Hematopoietic multipotent progenitor cell treated with erythropoietin and hydrocortisone succinate and interleukin-3 and kit ligand, for 4 days (in vitro differentiated cells): ENCODE measurements around the gene PDE11A.

Experiments
- DNase-seq: peaks from one replicate; pipeline ENCODE4 v3.0.0-alpha.2; 2015

PDE11A gene

DNA sequence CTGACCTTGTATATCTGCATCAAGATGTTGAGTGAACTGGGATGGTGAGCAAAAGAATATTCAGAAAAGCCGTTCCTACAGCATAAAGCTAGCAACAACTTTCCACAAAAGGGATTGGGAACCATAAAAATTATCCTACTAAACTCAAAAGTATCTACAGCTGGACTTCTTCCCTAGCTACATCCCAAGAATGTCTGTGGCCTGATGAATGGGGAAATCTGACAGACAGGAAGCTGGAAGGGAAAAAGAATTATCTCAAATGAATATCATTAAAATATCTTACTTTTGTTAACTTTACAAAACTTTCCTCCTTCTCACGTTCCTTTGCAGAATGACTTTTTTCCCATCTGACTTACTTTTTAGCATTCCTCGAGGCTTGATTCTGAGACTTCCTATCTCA is 150.9 kb downstream of the PDE11A start:
- no peak for DNase-seq

- DNase-seq, result no peak
Measured at GRCh38 chr2:177917169-177917568, 155.4 kb downstream of the PDE11A start.

- no peak for DNase-seq
Measured at GRCh38 chr2:177916342-177916741, 156.2 kb downstream of the PDE11A start.

DNA sequence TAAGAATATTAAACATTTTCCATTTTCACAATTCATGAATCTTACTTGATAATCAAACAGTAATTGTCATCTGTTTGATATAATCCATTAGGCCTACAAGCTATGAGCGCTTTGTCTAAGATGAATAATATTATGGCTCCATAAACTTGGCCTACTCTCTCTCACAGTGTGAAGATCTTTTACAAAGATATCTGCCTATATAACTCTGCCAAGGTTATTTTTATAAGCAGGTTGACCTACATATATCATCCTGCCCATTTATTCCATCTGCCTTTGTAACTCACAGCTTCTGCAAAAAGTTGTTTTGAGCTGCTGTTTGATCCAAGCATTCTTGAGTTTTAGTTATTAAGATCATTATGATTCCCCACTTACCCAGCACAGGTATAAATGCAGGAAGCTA is 158.3 kb downstream of the PDE11A start:
- no peak for DNase-seq

- DNase-seq, result peak; percentile 47
Measured at GRCh38 chr2:177909962-177910361, 162.6 kb downstream of the PDE11A start.

DNA sequence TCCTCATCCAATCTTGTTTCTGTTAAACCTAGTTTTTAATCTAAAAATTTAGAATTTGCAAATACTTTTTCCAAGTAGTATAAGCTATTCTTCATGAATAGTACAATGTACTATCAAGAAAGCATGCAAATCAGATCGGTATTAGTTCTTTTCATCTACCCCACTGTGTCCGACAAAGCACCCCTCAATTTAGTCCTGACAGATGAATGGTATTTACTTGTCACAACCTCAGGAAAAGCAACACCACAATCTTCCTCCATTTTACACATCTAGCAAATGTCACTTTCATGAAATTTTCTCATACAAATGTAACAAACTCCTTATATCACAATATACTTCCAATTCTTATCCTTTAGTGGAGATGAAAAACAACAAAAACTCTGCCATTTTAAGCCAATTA is 163.8 kb downstream of the PDE11A start:
- DNase-seq, result no peak

DNA sequence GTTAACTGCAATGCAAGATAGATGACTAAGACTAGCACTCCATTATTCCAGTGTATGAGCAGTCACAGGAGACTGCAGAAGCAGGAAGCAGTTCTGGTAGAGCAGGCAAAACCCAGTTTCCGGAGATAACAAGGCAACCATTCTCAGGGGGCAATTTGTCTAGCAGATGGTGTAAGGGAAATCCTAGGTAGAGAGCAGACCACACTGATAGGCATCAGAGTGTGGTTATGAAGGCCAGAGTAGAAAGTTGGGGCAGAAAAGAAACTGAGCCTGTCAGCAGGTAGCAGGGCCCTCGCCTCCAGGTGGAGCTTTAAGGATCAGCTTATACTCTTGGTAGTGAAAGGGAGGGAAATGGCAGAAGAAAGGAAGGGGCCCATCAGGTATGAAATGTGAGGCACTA is 164.4 kb downstream of the PDE11A start:
- peak; percentile 83 for DNase-seq

- peak; percentile 84 for DNase-seq
Measured at GRCh38 chr2:177906041-177906718, 166.4 kb downstream of the PDE11A start.

GRCh38 chr2:177905640-177906039 is 166.9 kb downstream of the PDE11A start:
- DNase-seq, result no peak

GRCh38 chr2:177902395-177903163 is 170.0 kb downstream of the PDE11A start:
- no peak for DNase-seq

GRCh38 chr2:177900082-177900481 is 172.5 kb downstream of the PDE11A start:
- DNase-seq, result no peak

- DNase-seq, result no peak
Measured at GRCh38 chr2:177897278-177897677, 175.3 kb downstream of the PDE11A start.

GRCh38 chr2:177896587-177896986 is 176.0 kb downstream of the PDE11A start:
- no peak for DNase-seq

GRCh38 chr2:177894546-177894945 is 178.0 kb downstream of the PDE11A start:
- DNase-seq, result no peak

- DNase-seq, result peak; percentile 62
Measured at GRCh38 chr2:177893880-177894279, 178.7 kb downstream of the PDE11A start.

- DNase-seq, result no peak
Measured at GRCh38 chr2:177891533-177891932, 181.0 kb downstream of the PDE11A start.

DNA sequence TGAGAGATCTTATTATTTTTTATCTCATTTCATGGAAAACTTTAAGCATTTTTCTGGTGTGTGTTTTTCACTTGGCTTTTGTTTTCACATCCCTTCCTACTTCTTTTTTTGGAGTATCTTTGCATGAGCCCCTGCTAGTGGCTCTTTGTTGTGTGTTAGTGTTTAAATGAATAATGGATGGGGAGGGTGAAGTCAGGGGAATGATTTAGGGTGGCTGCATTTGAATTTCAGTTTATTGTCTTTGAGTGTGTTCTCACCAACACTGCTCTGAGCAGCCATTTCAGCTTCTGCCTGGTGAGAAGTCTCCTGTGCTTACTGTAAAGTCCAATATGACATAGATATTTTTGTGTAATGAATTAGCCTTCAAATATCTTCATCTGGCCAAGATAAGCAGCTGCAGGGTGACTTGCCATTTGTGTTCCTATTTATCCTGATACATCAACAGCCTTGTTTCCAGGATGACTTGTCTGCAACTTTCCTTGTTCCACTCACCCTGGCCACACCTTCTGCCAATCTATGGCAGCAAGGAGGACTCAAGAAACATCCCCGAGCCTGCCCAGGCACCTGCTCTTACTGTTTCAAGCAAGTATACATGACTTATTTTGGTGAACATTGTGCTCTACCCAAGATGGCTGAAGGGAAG is 182.6 kb downstream of the PDE11A start:
- DNase-seq, result no peak

DNA sequence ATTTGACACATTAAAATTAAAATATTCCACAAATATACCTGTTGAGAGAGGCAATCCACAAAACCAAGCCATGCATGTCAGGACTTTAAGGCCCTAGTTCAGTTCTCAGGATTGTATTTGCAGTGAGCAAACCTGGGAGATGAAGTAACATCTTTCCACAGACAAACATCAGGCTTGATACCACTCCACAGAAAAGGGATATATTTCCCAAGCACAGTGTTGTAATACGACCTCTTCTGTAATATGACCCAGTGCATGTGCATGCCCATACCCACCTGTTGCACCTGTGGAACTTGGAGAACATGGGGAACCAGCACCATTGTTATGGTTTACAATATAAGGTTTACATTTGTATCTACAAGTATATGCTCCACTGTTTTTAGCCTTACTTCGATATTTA is 184.0 kb downstream of the PDE11A start:
- DNase-seq, result no peak

DNA sequence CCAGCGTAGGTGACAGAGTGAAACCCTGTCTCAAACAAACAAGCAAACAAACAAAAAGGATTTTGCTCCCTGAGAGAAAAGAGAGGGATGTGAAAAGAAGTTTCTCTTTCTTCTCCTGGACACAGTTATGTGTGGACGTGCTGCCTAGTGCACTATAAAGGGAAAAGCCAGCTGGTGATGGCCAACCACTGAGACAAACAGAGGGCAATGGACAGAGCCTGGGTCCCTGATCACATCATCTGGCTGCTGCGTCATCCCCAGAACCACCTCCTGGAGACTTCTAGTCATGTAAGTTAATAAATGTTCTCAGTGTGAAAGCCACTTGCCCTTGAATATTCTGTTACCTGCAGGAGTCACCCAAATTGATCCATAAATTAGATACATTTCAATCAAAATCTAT is 184.9 kb downstream of the PDE11A start:
- no peak for DNase-seq

DNA sequence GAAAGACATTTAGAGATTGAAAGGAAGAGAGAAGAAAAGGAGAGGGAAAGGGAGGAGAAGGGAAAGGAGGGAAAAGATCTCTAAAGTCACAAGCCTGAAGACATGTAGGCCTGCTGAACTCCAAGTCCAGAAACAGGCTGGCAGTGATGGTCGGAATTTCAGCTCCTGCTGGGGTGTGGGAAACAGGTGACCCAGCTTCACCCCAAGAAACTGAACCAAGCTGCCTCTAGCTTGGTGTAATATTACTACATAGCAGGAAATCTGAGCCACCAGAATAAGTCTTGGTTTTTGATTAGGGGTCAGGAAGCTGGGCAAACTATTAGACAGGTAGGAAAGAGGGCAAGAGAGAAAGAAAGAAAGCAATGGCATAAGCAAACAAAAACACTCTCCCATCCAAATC is 185.8 kb downstream of the PDE11A start:
- DNase-seq, result no peak

DNA sequence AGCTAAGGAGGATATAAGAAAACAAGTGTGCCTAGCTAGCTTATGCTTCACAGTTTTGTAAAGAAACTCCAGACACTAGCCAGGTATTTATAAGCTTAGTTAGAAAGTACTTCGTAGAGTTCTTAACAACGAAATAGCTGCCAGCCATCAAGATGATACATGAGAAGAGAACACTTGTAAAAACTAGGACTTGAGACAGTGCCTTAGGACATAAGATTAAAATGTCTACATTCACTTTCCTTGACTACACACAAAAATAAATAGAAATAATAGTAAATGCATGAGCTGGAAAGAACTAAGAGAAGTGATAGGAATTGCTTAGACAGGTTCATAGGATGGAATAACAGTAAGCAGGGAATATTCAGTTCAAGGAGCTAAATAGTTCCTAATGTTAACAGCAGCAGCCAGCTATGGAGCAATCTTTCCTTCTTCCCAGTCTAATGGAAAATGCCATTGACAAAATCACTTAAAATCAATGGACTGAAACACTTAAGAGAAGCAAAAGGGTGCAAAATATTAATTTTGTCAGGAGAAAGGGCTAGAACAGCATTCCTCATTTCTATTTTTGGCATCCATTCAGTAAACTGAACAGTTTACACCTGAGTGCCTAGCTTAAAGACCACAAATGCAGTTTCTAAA is 186.6 kb downstream of the PDE11A start:
- no peak for DNase-seq

GRCh38 chr2:177883177-177883576 is 189.4 kb downstream of the PDE11A start:
- no peak for DNase-seq

GRCh38 chr2:177882501-177882900 is 190.1 kb downstream of the PDE11A start:
- DNase-seq, result no peak

- DNase-seq, result no peak
Measured at GRCh38 chr2:177881921-177882320, 190.7 kb downstream of the PDE11A start.
